ENCODE data around the gene SETBP1. TPM values are rescaled to one million over a fixed set of nuclear protein-coding genes. Genes with fewer than 3 reads are reported as not detected.

The SETBP1 gene
- total RNA-seq, 1 donor, result 22.8 TPM

DNA sequence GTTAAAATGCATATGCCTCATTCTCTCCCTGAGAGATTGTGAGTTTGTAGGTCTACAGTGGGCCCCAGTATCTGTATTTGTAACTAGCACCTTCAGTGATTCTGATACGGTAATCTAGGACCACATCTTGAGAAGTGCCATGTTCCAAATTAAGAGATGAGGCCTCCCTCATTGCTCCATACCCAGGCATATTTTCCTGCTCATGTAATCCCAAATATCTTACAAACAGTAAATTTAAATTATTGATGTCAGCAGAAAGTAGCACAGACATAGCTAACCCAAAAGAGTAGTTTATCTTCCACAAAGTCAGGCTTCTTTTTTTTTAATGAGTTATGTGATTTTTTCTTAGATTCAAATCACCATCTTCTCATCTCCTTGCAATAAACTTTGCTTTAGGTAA, 263.8 kb downstream of the SETBP1 start:
- no peak overlapping the region for H3K27ac ChIP-seq (ENCODE audit: low read depth, low read length)
- H3K4me2 ChIP-seq (ENCODE audit: insufficient read depth, low read length), result no peak overlapping the region
- peaks cover 8% of the 10 kb centered on the region for H3K4me1 ChIP-seq (ENCODE audit: insufficient read depth, low read length)
- TF ChIP-seq, protein P1, sequence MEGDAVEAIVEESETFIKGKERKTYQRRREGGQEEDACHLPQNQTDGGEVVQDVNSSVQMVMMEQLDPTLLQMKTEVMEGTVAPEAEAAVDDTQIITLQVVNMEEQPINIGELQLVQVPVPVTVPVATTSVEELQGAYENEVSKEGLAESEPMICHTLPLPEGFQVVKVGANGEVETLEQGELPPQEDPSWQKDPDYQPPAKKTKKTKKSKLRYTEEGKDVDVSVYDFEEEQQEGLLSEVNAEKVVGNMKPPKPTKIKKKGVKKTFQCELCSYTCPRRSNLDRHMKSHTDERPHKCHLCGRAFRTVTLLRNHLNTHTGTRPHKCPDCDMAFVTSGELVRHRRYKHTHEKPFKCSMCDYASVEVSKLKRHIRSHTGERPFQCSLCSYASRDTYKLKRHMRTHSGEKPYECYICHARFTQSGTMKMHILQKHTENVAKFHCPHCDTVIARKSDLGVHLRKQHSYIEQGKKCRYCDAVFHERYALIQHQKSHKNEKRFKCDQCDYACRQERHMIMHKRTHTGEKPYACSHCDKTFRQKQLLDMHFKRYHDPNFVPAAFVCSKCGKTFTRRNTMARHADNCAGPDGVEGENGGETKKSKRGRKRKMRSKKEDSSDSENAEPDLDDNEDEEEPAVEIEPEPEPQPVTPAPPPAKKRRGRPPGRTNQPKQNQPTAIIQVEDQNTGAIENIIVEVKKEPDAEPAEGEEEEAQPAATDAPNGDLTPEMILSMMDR (IDR thresholded peaks at IDR 0.05; ENCODE audit: extremely low read depth, low read depth, low read length), result no peak
- H4K20me1 ChIP-seq (ENCODE audit: insufficient read depth, low read length), result peaks cover 3% of the 10 kb centered on the region
- no peak overlapping the region for H2AFZ ChIP-seq (ENCODE audit: low read length)
- no peak overlapping the region for H3K4me3 ChIP-seq (ENCODE audit: insufficient read depth, low read length)
- no peaks in the 10 kb centered on the region for H3K79me2 ChIP-seq (ENCODE audit: insufficient read depth, low read length)
- DNase-seq (ENCODE audit: insufficient read length, low spot score, missing footprints), result no peak
- H3K36me3 ChIP-seq (ENCODE audit: insufficient read depth, low read length), result no peaks in the 10 kb centered on the region
- H3K9me3 ChIP-seq (ENCODE audit: low read depth, low read length), result no peaks in the 10 kb centered on the region
- no peaks in the 10 kb centered on the region for H3K27me3 ChIP-seq (ENCODE audit: insufficient read depth, low read length)

DNA sequence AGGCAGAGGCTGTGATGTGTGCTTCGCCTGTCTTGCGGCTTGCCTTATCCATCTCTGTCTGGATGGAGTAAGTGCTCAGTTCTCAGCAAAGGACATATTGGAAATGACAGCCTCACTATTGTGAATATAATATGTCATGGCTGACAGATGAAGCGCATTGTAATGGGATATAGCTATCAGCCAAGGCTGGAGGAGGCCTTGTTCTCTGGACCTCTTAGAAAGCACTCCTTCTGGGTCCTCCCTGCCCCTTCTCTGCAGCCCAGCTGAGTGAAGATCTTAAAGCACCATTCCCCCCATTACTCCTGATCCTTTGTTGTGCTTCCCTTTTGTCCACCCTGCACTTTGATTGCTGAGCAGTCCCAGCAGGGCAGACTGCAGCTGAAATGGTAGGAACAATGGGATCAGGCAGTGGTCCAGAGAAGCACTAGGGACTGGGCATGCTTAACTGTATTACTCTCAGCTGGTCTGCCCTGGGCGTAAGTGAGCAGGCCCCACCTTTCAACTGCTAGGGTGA, 265.3 kb downstream of the SETBP1 start:
- Histone ChIP-seq H3K4me3 (ENCODE audit: insufficient read depth, low read length) (no peak overlapping the region), H3K9me3 (ENCODE audit: low read depth, low read length) (no peaks in the 10 kb centered on the region), H4K20me1 (ENCODE audit: insufficient read depth, low read length) (peaks cover 3% of the 10 kb centered on the region), H3K4me2 (ENCODE audit: insufficient read depth, low read length) (no peak overlapping the region), H3K27me3 (ENCODE audit: insufficient read depth, low read length) (no peaks in the 10 kb centered on the region), H3K4me1 (ENCODE audit: insufficient read depth, low read length) (peaks cover 8% of the 10 kb centered on the region), H3K36me3 (ENCODE audit: insufficient read depth, low read length) (no peaks in the 10 kb centered on the region), H3K27ac (ENCODE audit: low read depth, low read length) (no peak overlapping the region), H3K79me2 (ENCODE audit: insufficient read depth, low read length) (no peaks in the 10 kb centered on the region), H2AFZ (ENCODE audit: low read length) (no peak overlapping the region)
- TF ChIP-seq, protein P1 (IDR thresholded peaks at IDR 0.05; ENCODE audit: extremely low read depth, low read depth, low read length), result no peak
- DNase-seq (ENCODE audit: insufficient read length, low spot score, missing footprints), result no peak

DNA sequence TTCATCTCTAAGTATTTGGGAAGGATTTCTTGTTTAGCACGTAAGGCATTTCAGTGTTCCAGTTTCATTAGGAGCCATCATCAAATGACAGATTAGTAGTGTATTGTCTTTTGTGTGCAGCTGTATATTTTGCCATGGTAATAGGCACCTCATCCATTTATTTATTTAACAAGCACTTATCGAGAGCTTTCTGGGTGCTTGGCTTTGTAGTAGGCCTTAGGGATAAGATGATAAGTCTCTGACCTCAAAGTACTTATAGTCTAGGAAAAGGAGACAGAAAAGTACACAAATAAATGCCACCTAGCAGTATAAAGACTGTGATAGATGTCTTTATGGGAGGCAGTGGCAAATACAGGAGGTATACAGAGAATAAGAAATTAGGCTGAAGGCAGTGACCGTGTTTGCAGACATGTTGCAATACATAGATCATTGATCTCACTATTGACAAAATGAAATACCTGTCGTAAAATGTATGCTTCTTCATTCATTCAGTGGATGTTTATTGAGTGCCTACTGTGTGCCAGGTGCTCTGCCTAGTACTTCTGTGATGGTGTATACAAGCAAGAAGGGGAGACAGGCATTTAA, 265.9 kb downstream of the SETBP1 start:
- Histone ChIP-seq H3K4me2 (ENCODE audit: insufficient read depth, low read length) (no peak overlapping the region), H3K27ac (ENCODE audit: low read depth, low read length) (no peak overlapping the region), H3K4me3 (ENCODE audit: insufficient read depth, low read length) (no peak overlapping the region), H3K36me3 (ENCODE audit: insufficient read depth, low read length) (no peaks in the 10 kb centered on the region), H4K20me1 (ENCODE audit: insufficient read depth, low read length) (peaks cover 3% of the 10 kb centered on the region), H3K4me1 (ENCODE audit: insufficient read depth, low read length) (peaks cover 8% of the 10 kb centered on the region), H3K9me3 (ENCODE audit: low read depth, low read length) (no peaks in the 10 kb centered on the region), H2AFZ (ENCODE audit: low read length) (no peak overlapping the region), H3K79me2 (ENCODE audit: insufficient read depth, low read length) (no peaks in the 10 kb centered on the region), H3K27me3 (ENCODE audit: insufficient read depth, low read length) (no peaks in the 10 kb centered on the region)
- TF ChIP-seq, protein P1 (IDR thresholded peaks at IDR 0.05; ENCODE audit: extremely low read depth, low read depth, low read length), result no peak
- DNase-seq (ENCODE audit: insufficient read length, low spot score, missing footprints), result no peak

DNA sequence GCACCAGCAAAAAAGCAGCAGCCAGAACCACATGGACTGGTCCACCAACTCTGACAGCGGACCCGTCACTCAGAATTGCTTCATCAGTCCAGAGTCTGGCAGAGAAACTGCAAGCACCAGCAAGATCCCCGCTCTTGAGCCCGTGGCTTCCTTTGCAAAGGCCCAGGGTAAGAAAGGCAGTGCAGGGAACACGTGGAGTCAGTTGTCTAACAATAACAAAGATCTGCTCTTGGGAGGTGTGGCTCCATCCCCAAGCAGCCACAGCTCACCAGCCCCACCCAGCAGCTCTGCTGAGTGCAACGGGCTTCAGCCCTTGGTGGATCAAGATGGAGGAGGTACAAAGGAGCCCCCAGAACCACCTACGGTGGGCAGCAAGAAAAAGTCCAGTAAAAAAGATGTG, 269.3 kb downstream of the SETBP1 start:
- no peaks in the 10 kb centered on the region for H3K4me1 ChIP-seq (ENCODE audit: insufficient read depth, low read length)
- no peaks in the 10 kb centered on the region for H3K27me3 ChIP-seq (ENCODE audit: insufficient read depth, low read length)
- TF ChIP-seq, protein P1 (IDR thresholded peaks at IDR 0.05; ENCODE audit: extremely low read depth, low read depth, low read length), result no peak
- no peaks in the 10 kb centered on the region for H3K9me3 ChIP-seq (ENCODE audit: low read depth, low read length)
- no peak overlapping the region for H3K4me2 ChIP-seq (ENCODE audit: insufficient read depth, low read length)
- no peak overlapping the region for H3K4me3 ChIP-seq (ENCODE audit: insufficient read depth, low read length)
- no peak overlapping the region for H2AFZ ChIP-seq (ENCODE audit: low read length)
- no peaks in the 10 kb centered on the region for H4K20me1 ChIP-seq (ENCODE audit: insufficient read depth, low read length)
- no peak overlapping the region for H3K27ac ChIP-seq (ENCODE audit: low read depth, low read length)
- no peak for DNase-seq (ENCODE audit: insufficient read length, low spot score, missing footprints)
- H3K79me2 ChIP-seq (ENCODE audit: insufficient read depth, low read length), result no peaks in the 10 kb centered on the region
- H3K36me3 ChIP-seq (ENCODE audit: insufficient read depth, low read length), result no peaks in the 10 kb centered on the region

Data from osteoblast (primary cell).